ENCODE results near the gene LINGO3.
A peak's percentile ranks its signal among the peaks of the same experiment; 100 is the strongest.

GRCh38 chr19:2345076-2345475 is 37.1 kb upstream of the LINGO3 start:
- TF ChIP-seq CTCF (IDR thresholded peaks at IDR 0.05 in 8 of 11, conservative IDR thresholded peaks at IDR 0.05 in 3 of 11) (no peak), POLR2AphosphoS5 (IDR thresholded peaks at IDR 0.05) (peak in 1 of 3 donors; percentile 13)

Measured in spleen (tissue), 7 donors.